HG02981 (cell line): ENCODE data around the gene ICAM5.
A peak's percentile ranks its signal among the peaks of the same experiment; 100 is the strongest.

Experiments used
- ATAC-seq: cut with Tn5 transposase; IDR thresholded peaks from one replicate; pipeline ENCODE4 v1.9.1; 2021; ENCODE audit warnings: mild to moderate bottlenecking, moderate library complexity; ENCODE audit not compliant: unreplicated experiment

The ICAM5 gene

GRCh38 chr19:10290357-10290875 lies 664 bp downstream of the ICAM5 start:
- ATAC-seq, result no peak

- no peak for ATAC-seq
Observed at GRCh38 chr19:10290876-10291553, 1.3 kb downstream of the ICAM5 start.

- no peak for ATAC-seq
Observed at GRCh38 chr19:10291554-10292205, 1.9 kb downstream of the ICAM5 start.

- peak; percentile 38 for ATAC-seq
Observed at GRCh38 chr19:10292206-10292788, 2.5 kb downstream of the ICAM5 start.

- ATAC-seq, result no peak
Observed at GRCh38 chr19:10292789-10293636, 3.3 kb downstream of the ICAM5 start.

GRCh38 chr19:10293637-10294367 lies 4.0 kb downstream of the ICAM5 start:
- no peak for ATAC-seq

- no peak for ATAC-seq
Observed at GRCh38 chr19:10294368-10294697, 4.6 kb downstream of the ICAM5 start.

- ATAC-seq, result peak; percentile 61
Observed at GRCh38 chr19:10295305-10295846, 5.6 kb downstream of the ICAM5 start.

GRCh38 chr19:10295847-10296591 lies 6.3 kb downstream of the ICAM5 start:
- ATAC-seq, result no peak

GRCh38 chr19:10299545-10300458 lies 10.1 kb downstream of the ICAM5 start:
- ATAC-seq, result no peak

- no peak for ATAC-seq
Observed at GRCh38 chr19:10305139-10305806, 15.5 kb downstream of the ICAM5 start.

- ATAC-seq, result no peak
Observed at GRCh38 chr19:10306327-10306726, 16.6 kb downstream of the ICAM5 start.

GRCh38 chr19:10309423-10309822 lies 19.7 kb downstream of the ICAM5 start, which contains the start of gene ZGLP1:
TSS of gene ZGLP1 (minus strand) at chr19:10309815.
- ATAC-seq, result no peak

- peak; percentile 82 for ATAC-seq
Observed at GRCh38 chr19:10315335-10316214, 25.8 kb downstream of the ICAM5 start, which contains the start of gene FDX2. TSS of gene FDX2 (minus strand) at chr19:10316015. CDS start at chr19:10315996, 19 bp downstream.

- ATAC-seq, result no peak
Observed at GRCh38 chr19:10316229-10317044, 26.7 kb downstream of the ICAM5 start.
